Lung (tissue), 12 donors: ENCODE data around the gene MAL. TPM values are rescaled to one million over a fixed set of nuclear protein-coding genes. Genes with fewer than 3 reads are reported as not detected.

Source experiments
- ATAC-seq: fragments of 200-7000 bp; cut with Tn5 transposase; one replicate; pipeline ENCODE4 v1.9.1; 2020; ENCODE audit warnings: moderate number of reproducible peaks; ENCODE audit not compliant: insufficient read depth, low FRiP score
- DNase-seq, 3 donors: peaks; one replicate each; pipeline ENCODE4 v3.0.0-alpha.2; 2013 to 2017
- H3K27ac ChIP-seq, 2 donors: one replicate each; pipeline ENCODE4 v1.5.1; 2013; ENCODE audit warnings: mild to moderate bottlenecking in 2 of 2, moderate library complexity in 2 of 2, control low read depth in 1 of 2, inconsistent platforms in 1 of 2, low read depth in 1 of 2, low read length in 1 of 2
- H3K27me3 ChIP-seq, 3 donors: one replicate each; pipeline ENCODE4 v1.5.1; 2013; ENCODE audit warnings: low read length in 2 of 3; ENCODE audit not compliant: control insufficient read depth in 3 of 3, insufficient read depth in 3 of 3
- H3K36me3 ChIP-seq, 4 donors: one replicate each; pipeline ENCODE4 v1.5.1; 2013; ENCODE audit warnings: low read length in 4 of 4, mild to moderate bottlenecking in 1 of 4, moderate library complexity in 1 of 4; ENCODE audit not compliant: control insufficient read depth in 4 of 4, insufficient read depth in 4 of 4
- H3K4me1 ChIP-seq, 5 donors: one replicate each; pipeline ENCODE4 v1.5.1; 2013; ENCODE audit warnings: low read length in 5 of 5, mild to moderate bottlenecking in 2 of 5, moderate library complexity in 1 of 5; ENCODE audit not compliant: control insufficient read depth in 5 of 5, insufficient read depth in 5 of 5
- H3K4me3 ChIP-seq: one replicate; pipeline ENCODE4 v1.5.1; 2013; ENCODE audit warnings: mild to moderate bottlenecking, control low read depth, moderate library complexity
- H3K9ac ChIP-seq, 2 donors: one replicate each; pipeline ENCODE4 v1.5.1; 2013; ENCODE audit warnings: low read length in 2 of 2, control low read depth in 1 of 2; ENCODE audit not compliant: insufficient read depth in 1 of 2
- H3K9me3 ChIP-seq, 4 donors: one replicate each; pipeline ENCODE4 v1.5.1; 2013; ENCODE audit warnings: low read length in 3 of 4, mild to moderate bottlenecking in 1 of 4, moderate library complexity in 1 of 4; ENCODE audit not compliant: control insufficient read depth in 4 of 4, insufficient read depth in 3 of 4
- WGBS, 2 donors: extraction: QIAGEN DNeasy Blood & Tissue Kit; methylation state at CpG; one replicate each; pipeline ENCODE4 v1.1.7; 2013; 5-methylcytosine and 5-hydroxymethylcytosine counted together
- polyA plus RNA-seq, 2 donors: library from polyadenylated mRNA; stranded (reverse); fragments of 200-250 nt; gene quantifications; one replicate each; pipeline ENCODE4 v1.2.1, GENCODE V29; 2013
- total RNA-seq, 2 donors: library from RNA; depleted of rRNA in 1 of 2; stranded (reverse); fragments of >200 nt in 1 of 2; gene quantifications; one replicate each; pipeline ENCODE4 v1.2.1, GENCODE V29; 2014 to 2021
- TF ChIP-seq, protein P1 (sequence below): IDR thresholded peaks from 2 replicates; pipeline ENCODE4 v1.5.1; 2012; ENCODE audit warnings: mild to moderate bottlenecking; ENCODE audit errors: control extremely low read depth, extremely low read depth
- donor health status: control.
- donor health status: control.
- donor health status: Bipolar disorder and iron deficiency.
- donor health status: healthy.
- donor health status: DM: yes; HTN: yes; CAD: no.

MAL gene
- total and polyA plus RNA-seq, 4 donors = 1.3 to 19.0 (median 10.5) TPM

GRCh38 chr2:95071856-95072255 is 46.3 kb downstream of the MAL start:
- Histone ChIP-seq H3K4me3 (no peak overlapping the region), H3K9me3 (peaks cover 0 to 1% (median 0%) of the 10 kb centered on the region in 4 donors), H3K27me3 (peaks cover 0 to 6% (median 0%) of the 10 kb centered on the region in 3 donors), H3K4me1 (peaks cover 0 to 16% (median 0%) of the 10 kb centered on the region in 5 donors), H3K36me3 (no peaks in the 10 kb centered on the region), H3K27ac (no peak overlapping the region), H3K9ac (no peak overlapping the region)
- ATAC-seq (no peak), DNase-seq (no peak)
- WGBS, 2 donors = 79 to 86% methylated on average over 4 of the region's 4 CpGs
- TF ChIP-seq, protein P1, sequence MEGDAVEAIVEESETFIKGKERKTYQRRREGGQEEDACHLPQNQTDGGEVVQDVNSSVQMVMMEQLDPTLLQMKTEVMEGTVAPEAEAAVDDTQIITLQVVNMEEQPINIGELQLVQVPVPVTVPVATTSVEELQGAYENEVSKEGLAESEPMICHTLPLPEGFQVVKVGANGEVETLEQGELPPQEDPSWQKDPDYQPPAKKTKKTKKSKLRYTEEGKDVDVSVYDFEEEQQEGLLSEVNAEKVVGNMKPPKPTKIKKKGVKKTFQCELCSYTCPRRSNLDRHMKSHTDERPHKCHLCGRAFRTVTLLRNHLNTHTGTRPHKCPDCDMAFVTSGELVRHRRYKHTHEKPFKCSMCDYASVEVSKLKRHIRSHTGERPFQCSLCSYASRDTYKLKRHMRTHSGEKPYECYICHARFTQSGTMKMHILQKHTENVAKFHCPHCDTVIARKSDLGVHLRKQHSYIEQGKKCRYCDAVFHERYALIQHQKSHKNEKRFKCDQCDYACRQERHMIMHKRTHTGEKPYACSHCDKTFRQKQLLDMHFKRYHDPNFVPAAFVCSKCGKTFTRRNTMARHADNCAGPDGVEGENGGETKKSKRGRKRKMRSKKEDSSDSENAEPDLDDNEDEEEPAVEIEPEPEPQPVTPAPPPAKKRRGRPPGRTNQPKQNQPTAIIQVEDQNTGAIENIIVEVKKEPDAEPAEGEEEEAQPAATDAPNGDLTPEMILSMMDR = no peak

DNA sequence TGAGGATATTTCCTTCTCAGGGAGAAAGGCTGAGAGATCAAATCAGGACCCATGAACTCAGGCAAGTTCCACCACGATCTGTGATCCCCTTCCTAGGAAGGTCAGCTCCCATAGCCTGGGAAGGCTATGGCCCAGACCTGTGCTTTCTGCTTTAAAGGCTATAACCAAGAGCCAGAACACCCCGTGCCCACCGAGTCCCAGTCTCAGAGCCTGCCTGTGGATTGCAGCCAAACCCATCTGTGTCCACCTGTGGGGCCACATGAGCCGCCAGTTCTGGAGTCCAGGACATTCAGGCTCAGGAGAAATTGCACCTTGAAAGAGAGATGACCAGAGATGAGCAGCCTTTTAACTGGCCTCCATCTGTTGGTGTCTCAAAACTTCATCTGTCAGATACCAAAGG is 46.9 kb downstream of the MAL start:
- ATAC-seq = no peak
- H3K36me3 ChIP-seq = no peaks in the 10 kb centered on the region

DNA sequence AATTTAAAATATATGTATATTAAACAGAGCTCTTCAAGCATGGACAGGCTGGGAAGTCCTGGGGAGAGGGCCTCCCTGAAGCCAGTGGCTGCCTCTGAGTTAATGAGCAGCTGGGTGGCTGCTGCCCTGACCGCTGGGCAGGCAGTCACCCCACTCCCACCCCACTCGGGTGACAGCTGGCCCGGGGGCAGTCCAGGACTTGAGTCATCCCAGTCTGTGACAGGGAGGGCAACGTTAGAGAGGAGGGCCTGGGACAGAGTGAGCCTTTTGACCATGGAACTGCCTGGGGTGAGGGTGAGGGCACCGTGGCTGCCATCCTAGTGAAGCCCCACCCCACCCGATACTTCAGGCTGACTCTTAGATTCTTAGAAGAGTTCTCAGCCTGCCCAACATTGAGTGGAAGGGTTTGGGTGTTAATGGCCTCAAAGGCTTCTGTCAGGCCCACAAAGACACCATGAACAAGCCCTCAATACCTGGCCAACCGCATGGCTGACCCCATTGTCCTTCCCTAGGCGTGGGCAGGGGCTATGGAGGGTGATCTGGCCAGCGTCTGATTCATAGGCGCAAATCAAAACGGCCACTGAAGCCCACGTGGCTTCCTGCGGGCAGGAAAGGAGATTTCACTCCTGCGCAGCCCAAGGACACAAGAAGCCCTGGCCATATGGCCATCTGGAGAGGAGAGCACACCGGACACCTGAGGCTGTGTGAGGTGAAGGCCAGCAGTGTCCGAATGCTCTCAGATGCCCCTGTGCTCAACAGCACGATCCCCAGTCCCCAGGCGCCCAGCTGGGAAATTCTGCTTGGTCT is 48.6 kb downstream of the MAL start:
- 75 to 81% methylated on average over 18 of the region's 18 CpGs for WGBS, 2 donors
- Histone ChIP-seq H3K4me1 (peaks cover 0 to 16% (median 2%) of the 10 kb centered on the region in 5 donors), H3K9me3 (no peaks in the 10 kb centered on the region), H3K27ac (no peak overlapping the region), H3K27me3 (peaks cover 0 to 15% (median 11%) of the 10 kb centered on the region in 3 donors), H3K36me3 (no peaks in the 10 kb centered on the region), H3K9ac (no peak overlapping the region), H3K4me3 (no peak overlapping the region)
- TF ChIP-seq, protein P1 = no peak
- ATAC-seq (no peak), DNase-seq (no peak)

More for the DNA sequence above, 46.9 kb downstream of the MAL start:
- no peak overlapping the region for H3K9ac ChIP-seq
- no peak for DNase-seq
- peaks cover 0 to 16% (median under 1%) of the 10 kb centered on the region in 5 donors for H3K4me1 ChIP-seq
- no peak overlapping the region for H3K4me3 ChIP-seq
- H3K27me3 ChIP-seq = peaks cover 0 to 10% (median 3%) of the 10 kb centered on the region in 3 donors
- no peak overlapping the region for H3K27ac ChIP-seq
- TF ChIP-seq, protein P1 = no peak
- WGBS, 2 donors = 84 to 86% methylated on average over 4 of the region's 4 CpGs
- peaks cover 0 to 1% (median 0%) of the 10 kb centered on the region in 4 donors for H3K9me3 ChIP-seq
